ENCODE measurements around the gene SLC29A4. TPM values are rescaled to one million over a fixed set of nuclear protein-coding genes. Genes with fewer than 3 reads are reported as not detected.
"Not testable (repeated sequence)": the region's sequence is repeated elsewhere in the genome, so short reads cannot be mapped to it uniquely, and the experiment has no call there.

The SLC29A4 gene, protein sequence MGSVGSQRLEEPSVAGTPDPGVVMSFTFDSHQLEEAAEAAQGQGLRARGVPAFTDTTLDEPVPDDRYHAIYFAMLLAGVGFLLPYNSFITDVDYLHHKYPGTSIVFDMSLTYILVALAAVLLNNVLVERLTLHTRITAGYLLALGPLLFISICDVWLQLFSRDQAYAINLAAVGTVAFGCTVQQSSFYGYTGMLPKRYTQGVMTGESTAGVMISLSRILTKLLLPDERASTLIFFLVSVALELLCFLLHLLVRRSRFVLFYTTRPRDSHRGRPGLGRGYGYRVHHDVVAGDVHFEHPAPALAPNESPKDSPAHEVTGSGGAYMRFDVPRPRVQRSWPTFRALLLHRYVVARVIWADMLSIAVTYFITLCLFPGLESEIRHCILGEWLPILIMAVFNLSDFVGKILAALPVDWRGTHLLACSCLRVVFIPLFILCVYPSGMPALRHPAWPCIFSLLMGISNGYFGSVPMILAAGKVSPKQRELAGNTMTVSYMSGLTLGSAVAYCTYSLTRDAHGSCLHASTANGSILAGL
- polyA plus RNA-seq (2012; ENCODE audit: insufficient read depth, insufficient read length), result 17.8 TPM

DNA sequence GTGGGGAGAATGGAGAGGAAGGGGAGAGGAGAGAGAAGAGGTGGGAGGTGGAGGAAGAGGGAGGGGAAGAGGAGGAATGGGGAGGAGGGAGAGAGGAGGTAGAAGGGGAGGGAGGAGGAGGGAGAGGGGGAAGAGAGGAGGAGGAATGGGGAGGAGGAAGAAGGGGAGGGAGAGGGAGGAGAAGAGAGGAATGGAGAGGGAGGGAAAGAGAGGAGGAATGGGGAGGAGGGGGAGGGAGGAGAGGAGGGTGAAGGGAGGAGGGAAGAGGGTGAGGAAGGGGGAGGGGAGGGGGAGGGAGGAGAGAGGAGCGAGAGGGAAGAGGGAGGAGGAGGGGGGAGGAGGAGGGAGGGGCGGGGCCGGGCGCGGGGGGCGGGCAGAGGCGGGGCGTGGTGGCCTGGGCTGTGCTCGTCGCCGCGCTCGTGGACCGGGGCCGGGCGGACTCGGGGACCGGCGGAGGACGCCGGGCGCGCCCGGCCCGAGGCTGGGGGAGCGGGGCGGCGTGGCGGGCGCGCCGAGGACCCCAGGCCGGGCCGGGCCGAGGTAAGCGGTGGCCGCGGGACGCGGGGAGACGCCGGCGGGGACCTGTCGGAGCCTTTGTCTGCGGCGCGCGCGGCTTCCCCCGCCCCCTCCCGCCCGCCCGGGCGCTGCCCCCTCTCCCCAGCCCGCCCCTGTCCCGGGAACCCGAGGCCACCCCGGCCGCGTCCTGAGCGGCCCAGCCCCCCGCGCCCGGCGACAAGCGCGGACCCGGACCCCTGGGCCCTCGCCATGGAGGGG lies at the start of gene SLC29A4:
Gene SLC29A4 (plus strand): TSS at position 401 of the 774 bp plus-strand sequence. CDS start 4,874 bp downstream, outside the sequence.
- peak; percentile 28 for DNase-seq (ENCODE audit: low read depth, low spot score)
- peak within 1 kb of the TSS; percentile 20 for H3K4me3 ChIP-seq (ENCODE audit: low read length)

DNA sequence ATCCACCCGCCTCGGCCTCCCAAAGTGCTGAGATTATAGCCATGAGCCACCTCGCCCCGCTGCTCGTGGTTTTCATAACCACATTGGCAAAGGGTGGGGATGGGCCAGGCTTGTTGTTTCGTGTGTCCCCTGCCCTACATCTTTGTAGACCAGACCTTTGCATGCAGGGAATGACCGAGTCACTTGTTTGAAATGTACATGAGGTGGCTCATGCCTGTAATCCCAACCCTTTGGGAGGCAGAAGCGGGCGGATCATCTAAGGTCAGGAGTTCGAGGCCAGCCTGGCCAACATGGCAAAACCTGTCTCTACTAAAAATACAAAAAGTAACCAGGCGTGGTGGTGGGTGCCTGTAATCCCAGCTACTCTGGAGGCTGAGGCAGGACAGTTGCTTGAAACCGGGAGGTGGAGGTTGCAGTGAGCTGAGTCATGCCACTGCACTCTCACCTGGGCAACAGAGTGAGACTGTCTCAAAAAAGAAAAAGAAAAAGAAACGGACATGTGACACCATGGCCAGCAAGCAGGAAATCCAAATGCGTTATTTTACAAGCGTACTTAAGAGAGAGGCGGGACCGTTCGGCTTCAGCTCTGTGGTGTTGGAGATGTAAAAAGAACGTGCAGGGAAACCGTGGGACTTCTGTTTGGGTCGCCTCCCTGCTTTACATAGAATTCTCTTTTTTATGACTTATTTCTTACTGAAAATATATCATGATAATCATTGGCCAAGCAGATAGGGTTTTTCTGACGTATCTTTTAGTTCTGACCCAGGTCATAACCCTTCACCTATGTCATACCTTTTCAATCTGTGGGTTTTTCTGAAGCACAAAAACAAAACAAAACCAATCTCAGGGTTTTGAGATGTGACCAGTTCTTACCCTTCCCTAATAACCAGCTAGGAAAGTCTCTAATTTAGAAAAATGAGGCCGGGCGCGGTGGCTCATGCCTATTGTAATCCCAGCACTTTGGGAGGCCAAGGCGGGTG lies 47.6 kb upstream of the SLC29A4 start:
- H3K4me3 ChIP-seq (ENCODE audit: low read length), result no peak overlapping the region
- DNase-seq (ENCODE audit: low read depth, low spot score), result no peak

DNA sequence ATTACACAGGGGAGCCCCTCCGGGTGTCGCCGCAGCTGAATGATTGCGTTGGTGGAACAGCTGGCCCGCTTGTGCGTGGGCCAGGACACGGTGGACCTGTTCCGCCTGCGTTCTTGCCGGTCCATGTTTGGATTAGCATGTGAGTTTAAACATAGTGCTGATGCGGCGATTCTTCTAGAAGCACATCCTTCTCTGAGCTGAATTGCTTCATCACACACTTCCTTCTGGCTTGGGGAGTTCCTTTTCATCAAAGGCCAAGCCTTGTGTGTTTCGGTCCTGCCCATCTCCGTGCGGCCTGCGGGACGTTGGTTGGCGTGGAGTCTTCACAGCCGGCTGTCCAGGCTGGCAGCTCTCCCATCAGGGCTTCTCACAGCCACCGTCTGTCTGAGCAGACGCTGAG lies 45.5 kb upstream of the SLC29A4 start:
- no peak for DNase-seq (ENCODE audit: low read depth, low spot score)
- no peak overlapping the region for H3K4me3 ChIP-seq (ENCODE audit: low read length)

DNA sequence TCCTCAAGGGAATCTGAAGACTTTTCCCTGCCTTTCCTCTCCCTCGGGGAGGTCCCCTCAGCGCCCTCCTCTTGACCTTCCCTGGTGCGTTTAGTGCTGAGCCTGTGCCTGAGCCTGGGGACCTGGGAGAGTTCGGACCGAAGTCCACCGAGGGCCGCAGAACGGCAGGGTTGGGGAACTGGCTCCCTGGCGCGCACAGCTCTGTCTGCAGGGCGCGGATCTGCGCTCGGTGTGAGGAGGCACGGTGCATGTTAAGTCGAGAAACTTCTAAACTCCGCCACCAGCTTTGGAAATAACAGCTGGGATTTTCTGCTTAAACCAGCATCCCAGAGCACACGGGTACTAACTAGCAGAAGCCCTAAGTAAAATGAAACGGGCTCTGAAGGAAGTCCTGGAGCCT lies 44.2 kb upstream of the SLC29A4 start:
- no peak for DNase-seq (ENCODE audit: low read depth, low spot score)
- H3K4me3 ChIP-seq (ENCODE audit: low read length), result no peak overlapping the region

DNA sequence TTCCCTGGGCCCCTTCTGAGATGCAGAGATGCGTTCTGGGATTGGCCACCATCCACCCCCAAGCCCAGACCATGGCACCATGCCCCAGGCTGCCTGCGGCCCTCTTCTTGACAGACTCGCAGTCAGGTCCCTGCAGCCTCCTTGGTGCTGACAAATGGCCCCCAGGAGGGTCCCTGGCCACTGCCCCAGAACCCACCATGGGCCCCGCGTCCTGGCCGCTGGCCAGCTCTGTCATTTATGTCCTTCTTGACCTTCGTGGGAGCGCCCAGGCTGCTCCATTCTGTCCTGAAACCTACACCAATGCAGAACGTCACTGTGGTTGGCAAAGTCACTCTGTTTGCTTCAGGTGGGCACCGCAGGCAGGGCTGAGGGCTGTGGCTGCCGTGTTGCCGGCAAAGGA lies 39.5 kb upstream of the SLC29A4 start:
- DNase-seq (ENCODE audit: low read depth, low spot score), result no peak
- H3K4me3 ChIP-seq (ENCODE audit: low read length), result no peak overlapping the region

DNA sequence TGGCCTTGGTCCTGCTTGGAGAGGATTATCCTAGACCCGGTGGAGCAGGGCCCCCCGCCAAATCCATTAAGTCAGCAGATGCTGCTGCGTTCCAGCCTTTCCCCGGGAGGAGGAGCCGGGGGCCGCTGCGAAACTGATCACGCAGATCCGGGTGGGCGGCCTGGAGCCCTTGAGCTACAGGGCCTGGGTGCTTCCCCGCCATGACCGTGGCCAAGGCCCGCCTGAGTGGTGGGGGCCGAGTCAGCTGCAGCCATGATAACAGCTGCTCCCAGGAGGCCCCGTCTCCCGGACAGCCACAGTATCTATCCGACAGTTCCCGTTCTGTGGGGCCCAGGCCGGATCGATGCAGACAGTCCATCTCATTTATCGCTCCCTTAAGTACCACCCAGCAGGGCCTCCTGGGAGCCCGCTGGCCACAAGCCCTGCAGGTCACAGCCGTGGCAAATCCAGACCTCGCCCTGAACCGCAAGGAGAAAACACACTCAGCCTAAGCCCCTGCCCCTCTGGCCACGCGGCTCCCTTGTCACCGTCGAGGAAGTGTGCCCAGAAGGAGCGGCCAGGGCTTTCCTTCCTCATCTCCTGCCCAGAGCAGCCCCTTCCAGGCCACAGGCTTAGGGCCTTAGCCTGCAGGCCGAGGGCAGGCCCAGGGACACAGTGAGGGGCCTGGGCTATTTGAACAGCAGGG lies 34.4 kb upstream of the SLC29A4 start:
- H3K4me3 ChIP-seq (ENCODE audit: low read length), result no peak overlapping the region
- DNase-seq (ENCODE audit: low read depth, low spot score), result no peak

DNA sequence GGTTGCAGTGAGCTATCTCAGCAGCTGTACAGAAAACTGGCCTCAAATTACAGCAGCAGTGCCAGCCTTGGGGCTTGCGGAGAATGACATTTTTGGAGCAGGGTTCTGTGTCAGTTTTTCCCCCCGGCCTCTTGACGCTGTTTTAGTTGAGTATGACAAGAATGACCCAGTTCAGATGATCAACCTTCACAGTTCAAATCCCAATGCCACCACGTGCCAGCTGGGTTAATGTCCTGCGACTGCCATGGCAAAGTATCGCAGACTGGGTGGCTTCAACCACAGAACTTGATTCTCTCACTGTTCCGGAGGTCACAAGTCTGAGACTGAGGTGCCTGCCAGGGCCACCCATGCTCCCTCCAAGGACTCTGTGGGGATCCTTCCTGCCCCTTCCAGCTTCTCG lies 32.0 kb upstream of the SLC29A4 start:
- H3K4me3 ChIP-seq (ENCODE audit: low read length); DNase-seq (ENCODE audit: low read depth, low spot score): not testable (repeated sequence)

DNA sequence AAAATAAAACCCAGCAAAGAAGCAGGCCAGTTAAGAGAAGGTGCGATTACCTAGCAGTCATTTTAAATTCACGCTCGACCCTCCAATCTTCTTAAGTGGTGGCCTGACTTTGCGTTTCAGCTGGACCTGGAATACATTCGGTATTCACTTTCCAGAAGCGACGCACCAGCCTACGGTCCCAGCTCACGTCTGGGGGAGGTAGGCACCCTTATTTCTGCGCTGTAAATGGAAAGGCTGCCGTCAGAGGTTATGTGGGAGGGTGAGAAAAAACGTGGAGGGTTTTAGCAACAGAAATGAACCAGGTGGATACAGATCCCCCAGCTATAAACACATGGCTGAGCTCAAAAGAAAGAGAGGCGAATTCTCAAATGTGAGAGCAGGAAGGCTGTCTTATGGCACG lies 29.2 kb upstream of the SLC29A4 start:
- not testable (repeated sequence) for H3K4me3 ChIP-seq (ENCODE audit: low read length); DNase-seq (ENCODE audit: low read depth, low spot score)

DNA sequence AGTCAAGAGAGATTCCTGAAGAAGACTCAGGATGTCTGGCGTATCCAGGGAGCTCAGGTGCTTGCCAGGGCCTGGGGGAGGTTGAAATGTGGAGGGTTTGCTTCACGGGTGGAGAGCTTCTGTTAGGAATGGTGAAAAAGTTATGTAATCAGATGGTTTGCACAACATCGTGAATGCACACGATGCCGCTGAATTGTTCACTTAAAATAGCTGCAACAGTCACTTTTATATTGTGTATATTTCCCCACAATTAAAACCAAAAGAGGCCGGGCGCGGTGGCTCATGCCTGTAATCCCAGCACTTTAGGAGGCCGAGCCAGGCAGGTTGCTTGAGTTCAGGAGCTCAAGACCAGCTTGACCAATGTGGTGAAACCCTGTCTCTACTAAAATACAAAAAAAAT lies 28.4 kb upstream of the SLC29A4 start:
- H3K4me3 ChIP-seq (ENCODE audit: low read length); DNase-seq (ENCODE audit: low read depth, low spot score): not testable (repeated sequence)

DNA sequence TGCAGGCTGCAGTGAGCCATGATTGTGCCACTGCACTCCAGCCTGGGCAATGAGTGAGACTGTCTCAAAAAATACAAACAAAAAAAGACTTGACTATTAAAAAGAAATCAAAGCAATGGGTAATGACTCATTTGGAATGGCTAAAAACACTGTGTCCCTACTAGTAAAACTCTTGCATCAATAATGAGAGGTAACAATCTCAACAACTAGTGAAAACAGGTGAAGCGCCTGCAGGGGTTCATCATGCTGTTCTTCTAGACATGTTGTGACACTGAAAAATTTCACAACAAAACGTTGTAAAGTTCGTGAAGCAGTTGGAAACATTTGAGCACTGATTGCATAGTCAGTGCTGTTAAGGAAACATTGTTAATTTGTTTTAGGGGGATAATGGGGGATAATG lies 26.9 kb upstream of the SLC29A4 start:
- no peak for DNase-seq (ENCODE audit: low read depth, low spot score)
- no peak overlapping the region for H3K4me3 ChIP-seq (ENCODE audit: low read length)

DNA sequence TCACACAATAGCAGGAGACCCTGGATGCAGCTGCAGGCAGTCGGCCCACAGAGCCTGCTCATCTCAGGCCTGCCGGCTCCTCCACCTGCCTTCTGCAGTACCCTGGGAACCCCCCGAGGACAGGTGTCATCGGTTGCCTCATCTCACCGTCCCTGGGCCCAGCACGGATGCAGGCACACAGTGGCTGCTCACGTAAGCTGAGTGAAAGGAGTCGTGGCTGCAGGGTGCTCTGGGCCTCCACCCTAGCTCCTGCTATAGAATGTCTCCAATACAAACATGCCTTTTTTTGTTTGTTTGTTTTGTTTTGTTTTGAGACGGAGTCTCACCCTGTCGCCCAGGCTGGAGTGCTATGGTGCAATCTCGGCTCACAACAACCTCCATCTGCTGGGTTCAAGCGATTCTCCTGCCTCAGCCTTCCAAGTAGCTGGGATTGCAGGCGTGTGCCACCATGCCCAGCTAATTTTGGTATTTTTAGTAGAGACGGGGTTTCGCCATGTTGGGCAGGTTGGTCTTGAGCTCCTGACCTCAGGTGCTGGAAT lies 22.1 kb upstream of the SLC29A4 start:
- not testable (repeated sequence) for DNase-seq (ENCODE audit: low read depth, low spot score); H3K4me3 ChIP-seq (ENCODE audit: low read length)

DNA sequence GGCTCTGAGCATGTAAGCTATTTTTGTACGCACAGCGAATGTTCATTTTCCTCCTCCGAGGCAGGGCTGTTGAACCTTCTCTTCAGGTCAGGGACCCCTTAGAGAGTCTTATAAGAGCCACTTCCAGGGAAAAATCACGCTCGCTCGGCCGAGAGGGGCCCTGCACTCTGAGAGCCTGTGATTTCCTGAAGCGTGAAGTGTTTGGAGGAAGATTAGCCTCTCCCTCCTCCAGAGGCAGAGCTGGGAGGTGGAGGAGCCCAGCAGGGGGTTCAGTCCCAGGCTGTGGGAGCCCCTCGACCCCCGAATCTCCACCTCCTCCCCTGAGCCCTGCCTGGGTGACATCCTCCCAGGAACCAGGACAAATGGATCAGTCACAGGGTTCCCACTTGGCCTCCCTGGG lies 19.7 kb upstream of the SLC29A4 start:
- not testable (repeated sequence) for H3K4me3 ChIP-seq (ENCODE audit: low read length); DNase-seq (ENCODE audit: low read depth, low spot score)

DNA sequence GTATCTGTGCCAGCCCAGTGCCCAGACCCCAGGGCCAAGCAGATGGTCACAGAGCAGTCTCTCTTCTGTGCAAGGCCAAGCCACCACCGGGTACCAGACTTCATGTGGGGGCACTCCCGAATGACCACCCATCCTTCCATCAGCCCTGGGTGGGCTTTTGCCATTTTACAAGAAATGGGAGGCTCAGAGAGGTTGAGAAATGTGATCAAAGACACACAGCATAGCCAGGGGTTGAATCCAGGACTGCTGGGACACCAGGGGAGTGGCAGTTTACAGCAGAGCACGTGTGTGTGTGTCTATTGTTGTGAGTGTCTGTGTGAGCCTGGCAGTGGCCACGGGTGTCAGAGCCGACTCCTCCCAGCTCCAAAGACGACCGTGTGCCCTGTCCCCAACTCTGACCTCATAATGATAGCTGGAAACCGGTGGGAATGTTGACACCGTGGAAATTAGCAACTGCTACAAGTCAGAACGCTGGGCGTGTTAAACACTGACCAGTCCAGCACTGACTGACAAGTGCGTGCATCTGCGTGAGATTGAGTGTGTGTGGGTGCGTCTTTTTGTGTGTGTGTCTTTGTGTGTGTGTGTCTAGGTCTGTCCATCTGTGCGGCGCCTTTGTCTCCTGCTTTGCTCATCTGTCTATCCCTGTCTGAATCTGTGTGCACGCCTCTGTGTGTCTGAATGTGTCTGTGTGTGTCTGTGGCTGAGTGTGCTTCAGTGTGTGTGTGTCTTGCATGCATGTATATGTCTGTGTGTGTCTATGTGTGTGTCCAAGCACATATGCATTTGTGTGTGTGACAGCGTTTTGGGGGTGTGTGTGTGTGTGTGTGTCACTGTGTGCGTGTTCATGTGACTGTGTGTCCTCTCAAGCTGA lies 17.2 kb upstream of the SLC29A4 start:
- no peak overlapping the region for H3K4me3 ChIP-seq (ENCODE audit: low read length)
- no peak for DNase-seq (ENCODE audit: low read depth, low spot score)

DNA sequence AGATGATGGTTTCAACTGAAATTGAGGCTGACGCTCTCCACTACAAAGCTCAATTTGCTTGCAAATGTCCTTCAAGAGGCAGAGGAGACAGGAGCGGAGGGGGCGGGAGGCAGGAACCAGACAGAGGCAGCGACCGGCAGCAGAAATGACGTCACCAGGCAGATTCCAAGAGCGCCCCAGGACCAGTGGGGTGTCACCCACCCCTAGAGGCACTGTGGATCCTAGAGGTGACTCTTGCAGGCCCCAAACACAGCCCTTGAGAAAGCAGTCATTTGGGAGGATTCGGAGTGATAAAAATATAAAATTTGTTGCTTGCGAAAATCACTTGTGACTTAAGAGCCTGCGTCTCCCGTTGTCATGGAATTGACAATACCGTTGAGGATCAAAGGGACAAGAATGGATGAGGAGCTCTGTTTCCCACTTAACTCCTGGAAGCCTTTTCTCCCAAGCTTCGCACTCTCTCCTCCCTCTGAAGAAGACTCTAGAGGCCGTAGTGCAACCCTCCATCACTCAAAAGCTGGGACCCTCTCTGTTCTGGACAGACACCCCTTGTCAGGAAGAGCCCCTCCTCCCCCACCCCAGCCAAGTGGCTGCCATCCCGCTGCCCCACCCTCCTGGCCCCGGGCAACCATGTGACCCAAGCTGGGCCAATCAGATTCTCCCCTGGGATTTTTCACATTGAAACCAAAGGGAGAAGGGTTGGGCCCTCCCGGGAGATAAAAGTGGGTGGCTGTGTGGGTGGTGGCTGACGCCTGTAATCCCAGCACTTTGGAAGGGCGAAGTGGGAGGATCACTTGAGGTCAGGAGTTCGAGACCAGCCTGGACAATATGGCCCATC lies 16.3 kb upstream of the SLC29A4 start:
- no peak for DNase-seq (ENCODE audit: low read depth, low spot score)
- no peak overlapping the region for H3K4me3 ChIP-seq (ENCODE audit: low read length)

DNA sequence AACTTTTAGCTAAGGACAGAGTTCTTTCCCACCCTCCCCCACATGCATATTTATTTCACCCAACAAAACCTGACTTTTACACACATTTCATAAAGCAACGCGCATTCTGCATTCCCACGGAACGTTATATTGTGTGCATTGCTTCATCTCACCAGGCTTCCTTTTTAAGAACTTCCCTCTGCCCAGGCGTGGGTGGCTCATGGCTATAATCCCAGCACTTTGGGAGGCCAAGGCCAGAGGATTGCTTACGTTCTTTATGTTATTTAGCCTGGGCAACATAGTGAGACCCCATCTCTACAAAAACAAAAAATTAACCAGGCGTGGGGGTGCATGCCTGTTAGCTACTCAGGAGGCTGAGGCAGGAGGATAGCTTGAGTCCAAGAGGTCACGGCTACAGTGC lies 14.9 kb upstream of the SLC29A4 start:
- H3K4me3 ChIP-seq (ENCODE audit: low read length); DNase-seq (ENCODE audit: low read depth, low spot score): not testable (repeated sequence)

DNA sequence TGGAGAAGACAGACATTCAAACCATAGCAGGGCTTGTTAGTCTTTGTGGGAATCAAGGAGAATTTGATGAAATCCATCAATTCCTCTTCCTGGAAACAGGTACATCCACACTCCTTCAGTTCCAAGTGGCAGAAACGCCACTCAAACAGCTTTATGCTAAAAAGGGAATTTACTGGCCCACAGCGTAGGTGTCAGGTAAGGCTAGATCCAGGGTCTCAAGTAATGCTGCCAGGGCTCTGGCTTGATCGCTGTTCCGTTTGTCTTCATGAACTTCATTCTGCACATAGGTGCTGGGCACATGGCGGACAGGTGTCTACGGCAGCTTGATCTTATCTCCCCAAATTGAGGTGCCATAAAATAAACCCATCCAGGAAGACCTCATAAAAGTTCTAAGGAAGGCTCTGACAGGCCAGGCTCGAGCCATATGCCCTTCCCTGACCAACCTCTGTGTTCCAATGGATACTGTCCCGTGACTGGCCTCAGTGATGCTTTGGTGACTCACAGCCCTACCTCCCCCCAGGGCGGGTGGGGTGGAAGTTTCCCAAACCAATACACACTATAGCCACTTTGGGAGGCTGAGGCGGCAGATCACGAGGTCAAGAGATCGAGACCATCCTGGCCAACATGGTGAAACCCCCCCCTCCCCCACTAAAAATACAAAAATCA lies 12.6 kb upstream of the SLC29A4 start:
- not testable (repeated sequence) for H3K4me3 ChIP-seq (ENCODE audit: low read length); DNase-seq (ENCODE audit: low read depth, low spot score)
